Astrocyte of the cerebellum (primary cell): ENCODE measurements around the gene EFCAB11.

Experiments
- DNase-seq: peaks from one replicate; pipeline ENCODE4 v3.0.0-alpha.2; 2011; ENCODE audit warnings: low read depth
- H3K4me3 ChIP-seq: 2 replicates; pipeline ENCODE4 v1.5.1; 2011; ENCODE audit warnings: mild to moderate bottlenecking, low read depth, low read length, moderate library complexity
- in situ Hi-C: cut with HindIII; loops from 2 replicates; pipeline ENCODE4 v1.10.0; 2017; ENCODE audit warnings: low sequenced_read_pairs
- TF ChIP-seq, protein P1 (sequence below): IDR thresholded peaks from 2 replicates; pipeline ENCODE4 v1.5.1; 2012; ENCODE audit warnings: low read length, low read depth, moderate library complexity, mild to moderate bottlenecking; ENCODE audit errors: missing control alignments

Gene EFCAB11

GRCh38 chr14:89973234-89973823 is 18.8 kb upstream of the EFCAB11 start:
- TF ChIP-seq, protein P1, sequence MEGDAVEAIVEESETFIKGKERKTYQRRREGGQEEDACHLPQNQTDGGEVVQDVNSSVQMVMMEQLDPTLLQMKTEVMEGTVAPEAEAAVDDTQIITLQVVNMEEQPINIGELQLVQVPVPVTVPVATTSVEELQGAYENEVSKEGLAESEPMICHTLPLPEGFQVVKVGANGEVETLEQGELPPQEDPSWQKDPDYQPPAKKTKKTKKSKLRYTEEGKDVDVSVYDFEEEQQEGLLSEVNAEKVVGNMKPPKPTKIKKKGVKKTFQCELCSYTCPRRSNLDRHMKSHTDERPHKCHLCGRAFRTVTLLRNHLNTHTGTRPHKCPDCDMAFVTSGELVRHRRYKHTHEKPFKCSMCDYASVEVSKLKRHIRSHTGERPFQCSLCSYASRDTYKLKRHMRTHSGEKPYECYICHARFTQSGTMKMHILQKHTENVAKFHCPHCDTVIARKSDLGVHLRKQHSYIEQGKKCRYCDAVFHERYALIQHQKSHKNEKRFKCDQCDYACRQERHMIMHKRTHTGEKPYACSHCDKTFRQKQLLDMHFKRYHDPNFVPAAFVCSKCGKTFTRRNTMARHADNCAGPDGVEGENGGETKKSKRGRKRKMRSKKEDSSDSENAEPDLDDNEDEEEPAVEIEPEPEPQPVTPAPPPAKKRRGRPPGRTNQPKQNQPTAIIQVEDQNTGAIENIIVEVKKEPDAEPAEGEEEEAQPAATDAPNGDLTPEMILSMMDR: peak; percentile 90
- no peak overlapping the region for H3K4me3 ChIP-seq
- peak; percentile 64 for DNase-seq
- in situ Hi-C loops: no loop called here

DNA sequence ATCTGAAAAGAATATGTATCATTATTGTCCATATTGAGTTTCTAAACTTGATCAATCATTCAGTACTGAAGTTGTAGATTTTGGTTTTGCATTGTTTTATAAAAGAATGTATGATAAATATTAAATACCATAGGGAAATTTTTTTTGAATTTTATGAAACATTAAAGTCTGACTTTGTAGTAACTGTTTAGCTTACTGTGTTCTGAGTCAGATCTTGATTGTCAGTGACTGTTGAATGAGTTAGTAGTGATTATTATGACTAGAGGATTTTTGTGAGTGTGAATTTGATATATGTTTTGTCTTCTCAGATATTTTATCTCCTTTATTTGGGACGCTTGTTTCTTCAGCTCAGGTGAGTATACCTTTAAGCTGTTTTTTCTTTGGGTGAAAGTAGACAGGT is 11.3 kb upstream of the EFCAB11 start:
- no peak overlapping the region for H3K4me3 ChIP-seq
- in situ Hi-C loops: no loop called here
- no peak for DNase-seq
- TF ChIP-seq, protein P1: no peak

DNA sequence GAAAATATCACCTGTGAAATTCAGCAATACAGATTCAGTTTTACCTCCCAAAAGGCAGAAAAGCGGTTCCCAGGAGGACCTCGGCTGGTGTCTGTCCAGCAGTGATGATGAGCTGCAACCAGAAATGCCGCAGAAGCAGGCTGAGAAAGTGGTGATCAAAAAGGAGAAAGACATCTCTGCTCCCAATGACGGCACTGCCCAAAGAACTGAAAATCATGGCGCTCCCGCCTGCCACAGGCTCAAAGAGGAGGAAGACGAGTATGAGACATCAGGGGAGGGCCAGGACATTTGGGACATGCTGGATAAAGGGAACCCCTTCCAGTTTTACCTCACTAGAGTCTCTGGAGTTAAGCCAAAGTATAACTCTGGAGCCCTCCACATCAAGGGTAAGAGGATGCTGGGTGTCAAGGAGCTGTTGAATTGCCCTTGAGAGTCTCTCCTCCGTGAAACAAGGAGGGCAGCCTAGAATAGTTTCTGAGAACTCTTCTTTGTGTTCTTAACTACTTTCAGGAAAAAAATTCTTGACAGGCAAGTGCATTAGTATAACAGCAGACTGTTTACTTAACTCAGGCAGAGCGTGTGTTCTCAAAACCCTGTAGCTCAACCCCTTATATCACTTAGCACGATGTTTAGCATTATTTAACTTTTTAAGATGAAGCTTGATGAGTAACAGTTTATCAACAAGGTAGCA is 8.9 kb upstream of the EFCAB11 start:
- H3K4me3 ChIP-seq: no peak overlapping the region
- TF ChIP-seq, protein P1: no peak
- DNase-seq: no peak
- in situ Hi-C loops: no loop called here

DNA sequence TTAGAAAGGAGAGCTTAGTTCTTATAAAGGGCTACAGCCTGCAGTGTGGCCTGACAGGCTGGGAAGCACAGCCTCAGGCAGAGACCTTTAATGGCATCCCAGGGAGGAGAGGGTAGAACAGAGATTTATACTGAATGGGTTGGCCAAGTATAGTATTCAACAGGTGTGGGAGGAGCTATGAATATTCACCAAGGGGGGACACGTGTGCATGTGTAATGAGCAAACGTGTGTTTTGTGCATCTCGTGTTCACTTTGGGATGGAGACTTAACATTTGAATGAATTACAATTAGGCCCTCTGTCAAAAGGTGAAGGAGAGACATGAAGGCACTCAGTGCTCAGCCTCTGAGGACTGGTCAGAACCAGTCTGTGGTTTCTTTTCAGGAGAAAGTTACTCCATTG is 6.4 kb upstream of the EFCAB11 start:
- no peak overlapping the region for H3K4me3 ChIP-seq
- DNase-seq: no peak
- in situ Hi-C loops: no loop called here

GRCh38 chr14:89959853-89960445 is 5.4 kb upstream of the EFCAB11 start:
- no peak overlapping the region for H3K4me3 ChIP-seq
- no peak for DNase-seq
- in situ Hi-C loops: no loop called here
- TF ChIP-seq, protein P1: no peak

More for the DNA sequence above, 6.4 kb upstream of the EFCAB11 start:
- TF ChIP-seq, protein P1: no peak

DNA sequence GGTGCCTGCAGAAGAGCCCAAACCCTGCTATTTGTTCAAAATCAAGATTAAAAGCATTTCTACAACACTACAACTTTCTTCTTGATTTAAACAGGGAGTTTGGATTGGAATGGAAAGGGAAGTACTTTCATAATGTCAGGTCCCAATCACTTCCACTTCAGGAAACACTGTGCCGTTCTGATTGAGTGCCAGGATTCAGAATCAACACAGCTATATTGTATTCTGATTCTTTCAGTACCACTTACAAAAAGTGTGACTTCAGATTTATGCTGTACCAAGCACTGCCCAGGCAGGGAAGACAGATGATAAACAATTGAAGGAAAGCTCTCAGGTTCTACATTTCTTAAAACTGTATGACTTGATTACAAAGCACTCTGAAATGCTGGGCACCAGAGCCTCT is 4.4 kb upstream of the EFCAB11 start:
- DNase-seq: no peak
- H3K4me3 ChIP-seq: no peak overlapping the region
- in situ Hi-C loops: no loop called here
- TF ChIP-seq, protein P1: no peak
